SK-N-SH treated with all-trans-retinoic acid at 6 μM for 48 hours (cell line): ENCODE results near the gene NBEAL1.

Source experiments
- ARNTL ChIP-seq: fragments of 450-650 bp; formaldehyde crosslinking; IDR thresholded peaks from 2 replicates; pipeline ENCODE4 v1.5.0; 2020; ENCODE audit warnings: low read depth, mild to moderate bottlenecking, moderate library complexity, borderline replicate concordance
- BACH2 ChIP-seq: fragments of 250-450 bp; sonication (Bioruptor Pico); IDR thresholded peaks from 2 replicates; pipeline ENCODE4 v1.9.0; 2021; ENCODE audit warnings: mild to moderate bottlenecking, borderline replicate concordance
- CREB5 ChIP-seq: fragments of 250-450 bp; sonication (Bioruptor Pico); IDR thresholded peaks from 2 replicates; pipeline ENCODE4 v1.5.1; 2020; ENCODE audit warnings: low read depth, mild to moderate bottlenecking, moderate library complexity
- CSDC2 ChIP-seq: fragments of 250-450 bp; sonication (Bioruptor Pico); IDR thresholded peaks from 2 replicates; pipeline ENCODE4 v1.5.0; 2020; ENCODE audit warnings: mild to moderate bottlenecking, moderate library complexity
- CSRNP3 ChIP-seq: fragments of 250-450 bp; sonication (Bioruptor Pico); IDR thresholded peaks from 2 replicates; pipeline ENCODE4 v1.5.1; 2021; ENCODE audit warnings: mild to moderate bottlenecking, moderate library complexity
- ISL1 ChIP-seq: fragments of 250-450 bp; sonication (Bioruptor Pico); IDR thresholded peaks from 2 replicates; pipeline ENCODE4 v2.1.2; 2022; ENCODE audit warnings: mild to moderate bottlenecking, moderate library complexity
- PATZ1 ChIP-seq: fragments of 250-450 bp; sonication (Bioruptor Pico); IDR thresholded peaks from 2 replicates; pipeline ENCODE4 v1.8.0; 2020; ENCODE audit warnings: mild to moderate bottlenecking, moderate library complexity, borderline replicate concordance
- TSHZ2 ChIP-seq: fragments of 250-450 bp; sonication (Bioruptor Pico); IDR thresholded peaks from 2 replicates; pipeline ENCODE4 v1.5.0; 2020; ENCODE audit warnings: mild to moderate bottlenecking, moderate library complexity
- ZNF565 ChIP-seq: fragments of 450-650 bp; formaldehyde crosslinking; conservative IDR thresholded peaks from 2 replicates; pipeline ENCODE4 v1.5.0; 2020; ENCODE audit warnings: low read depth, mild to moderate bottlenecking, moderate library complexity

GRCh38 chr2:203112342-203112741 is 97.7 kb downstream of the NBEAL1 start:
- TF ChIP-seq ARNTL (CRISPR knock-in tag) (no peak), BACH2 (CRISPR knock-in tag) (no peak), ISL1 (CRISPR knock-in tag) (no peak), PATZ1 (CRISPR knock-in tag) (no peak), TSHZ2 (CRISPR knock-in tag) (no peak), ZNF565 (no peak), CREB5 (CRISPR knock-in tag) (no peak), CSDC2 (CRISPR knock-in tag) (no peak), CSRNP3 (CRISPR knock-in tag) (no peak)
